Mucosa of rectum (tissue), 2 donors: Measurements from ENCODE around the gene ACTN2.

Experiments
- H3K27ac ChIP-seq, 2 donors: one replicate each; pipeline ENCODE4 v1.7.0; 2013; ENCODE audit warnings: inconsistent platforms in 2 of 2, low read depth in 2 of 2, low read length in 2 of 2
- H3K27me3 ChIP-seq, 2 donors: one replicate each; pipeline ENCODE4 v1.7.0; 2013; ENCODE audit warnings: low read length in 2 of 2; ENCODE audit not compliant: control insufficient read depth in 2 of 2, insufficient read depth in 2 of 2
- H3K36me3 ChIP-seq, 2 donors: one replicate each; pipeline ENCODE4 v1.7.0; 2013; ENCODE audit warnings: low read length in 2 of 2; ENCODE audit not compliant: control insufficient read depth in 2 of 2, insufficient read depth in 2 of 2
- H3K4me1 ChIP-seq, 2 donors: one replicate each; pipeline ENCODE4 v1.7.0; 2013; ENCODE audit warnings: low read length in 2 of 2, mild to moderate bottlenecking in 1 of 2; ENCODE audit not compliant: control insufficient read depth in 2 of 2, insufficient read depth in 2 of 2
- H3K4me3 ChIP-seq, 2 donors: one replicate each; pipeline ENCODE4 v1.7.0; 2013; ENCODE audit warnings: low read length in 2 of 2
- H3K9ac ChIP-seq, 2 donors: one replicate each; pipeline ENCODE4 v1.7.0; 2013; ENCODE audit warnings: low read length in 2 of 2, low read depth in 1 of 2, mild to moderate bottlenecking in 1 of 2
- H3K9me3 ChIP-seq, 2 donors: one replicate each; pipeline ENCODE4 v1.7.0; 2013; ENCODE audit warnings: low read length in 2 of 2; ENCODE audit not compliant: control insufficient read depth in 2 of 2
- donor health status: healthy.
- donor health status: Normal muscosa, but diverticular disease.

Gene ACTN2

GRCh38 chr1:236733653-236734052 is 47.4 kb downstream of the ACTN2 start:
- Histone ChIP-seq H3K9me3 (no peaks in the 10 kb centered on the region), H3K4me1 (no peaks in the 10 kb centered on the region), H3K27ac (no peak overlapping the region), H3K9ac (no peak overlapping the region), H3K4me3 (no peak overlapping the region), H3K36me3 (no peaks in the 10 kb centered on the region), H3K27me3 (no peaks in the 10 kb centered on the region)

GRCh38 chr1:236734141-236734765 is 48.0 kb downstream of the ACTN2 start:
- H3K27ac ChIP-seq, result no peak overlapping the region
- no peaks in the 10 kb centered on the region for H3K4me1 ChIP-seq
- no peaks in the 10 kb centered on the region for H3K27me3 ChIP-seq
- H3K4me3 ChIP-seq, result no peak overlapping the region
- H3K9me3 ChIP-seq, result no peaks in the 10 kb centered on the region
- H3K9ac ChIP-seq, result no peak overlapping the region
- H3K36me3 ChIP-seq, result no peaks in the 10 kb centered on the region

DNA sequence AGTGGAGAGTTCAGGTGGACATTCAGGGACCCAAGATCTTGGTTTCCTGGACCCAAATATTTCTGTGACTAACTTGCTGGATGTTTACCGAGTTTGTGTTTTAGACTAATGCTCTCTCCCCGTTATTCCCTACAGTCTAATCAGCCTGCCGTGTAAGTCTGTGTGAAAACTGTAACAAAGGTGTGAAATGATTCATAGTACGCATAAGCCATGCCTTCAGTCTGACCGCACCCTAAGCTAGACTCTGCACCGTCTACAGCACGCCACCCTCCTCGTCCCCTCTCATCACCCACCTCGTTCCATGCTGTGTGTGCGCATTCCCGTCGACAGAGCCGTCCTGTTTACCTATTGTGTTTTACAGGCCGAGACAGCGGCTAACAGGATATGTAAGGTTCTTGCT is 50.5 kb downstream of the ACTN2 start:
- H3K4me1 ChIP-seq, result no peaks in the 10 kb centered on the region
- no peaks in the 10 kb centered on the region for H3K9me3 ChIP-seq
- no peak overlapping the region for H3K9ac ChIP-seq
- no peaks in the 10 kb centered on the region for H3K36me3 ChIP-seq
- no peak overlapping the region for H3K27ac ChIP-seq
- no peaks in the 10 kb centered on the region for H3K27me3 ChIP-seq
- H3K4me3 ChIP-seq, result no peak overlapping the region

DNA sequence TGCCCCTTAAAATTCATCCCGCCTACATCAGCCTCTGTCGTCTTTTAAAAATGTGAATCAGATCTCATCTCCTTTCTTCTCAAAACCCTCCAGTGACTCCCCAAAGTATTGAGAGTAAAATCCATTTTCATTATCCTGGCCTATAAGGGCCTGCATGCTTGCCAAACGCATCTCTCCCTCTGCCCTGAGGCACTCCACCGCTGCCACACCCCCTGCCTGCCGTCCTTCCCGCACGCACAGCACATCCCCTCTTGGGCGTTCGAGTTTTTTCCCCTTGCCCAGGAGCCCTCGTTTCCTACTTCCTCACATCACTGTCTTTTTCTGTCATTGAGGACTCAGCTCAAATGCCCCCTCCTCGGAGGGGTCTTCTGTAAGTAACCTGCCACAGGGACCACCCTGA is 55.5 kb downstream of the ACTN2 start:
- Histone ChIP-seq H3K27me3 (no peaks in the 10 kb centered on the region), H3K9me3 (no peaks in the 10 kb centered on the region), H3K4me1 (no peaks in the 10 kb centered on the region), H3K4me3 (no peak overlapping the region), H3K36me3 (no peaks in the 10 kb centered on the region), H3K9ac (no peak overlapping the region), H3K27ac (no peak overlapping the region)

DNA sequence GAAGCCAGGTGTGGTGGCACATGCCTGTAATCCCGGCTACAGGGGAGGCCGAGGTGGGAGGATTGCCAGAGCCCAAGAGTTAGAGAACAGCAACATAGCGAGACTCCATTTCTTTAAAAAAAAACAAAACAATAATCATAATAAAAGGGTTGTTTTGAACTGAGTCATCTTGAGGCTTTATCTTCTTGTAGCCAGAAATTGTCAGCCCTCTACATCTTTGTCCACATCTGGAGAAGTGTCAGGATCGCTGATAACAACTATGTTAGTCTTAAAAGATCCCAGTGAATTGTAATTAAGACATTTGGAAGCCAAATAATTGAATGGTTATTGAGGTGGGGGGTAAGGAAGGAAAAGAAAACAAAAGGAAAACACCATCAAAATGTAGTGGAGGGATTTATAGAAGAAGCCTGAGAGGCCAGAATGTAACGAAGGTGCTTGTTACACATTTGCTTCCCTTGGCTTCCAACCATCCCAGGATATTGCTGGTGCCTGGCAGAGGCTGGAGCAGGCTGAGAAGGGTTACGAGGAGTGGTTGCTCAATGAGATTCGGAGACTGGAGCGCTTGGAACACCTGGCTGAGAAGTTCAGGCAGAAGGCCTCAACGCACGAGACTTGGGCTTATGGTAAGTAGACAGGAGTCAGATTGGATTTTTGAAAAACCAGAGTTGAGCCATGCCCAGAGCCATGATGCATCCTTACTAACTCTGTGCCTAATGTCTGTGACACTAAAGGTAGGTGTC is 56.3 kb downstream of the ACTN2 start:
- no peaks in the 10 kb centered on the region for H3K4me1 ChIP-seq
- no peaks in the 10 kb centered on the region for H3K9me3 ChIP-seq
- no peak overlapping the region for H3K27ac ChIP-seq
- no peaks in the 10 kb centered on the region for H3K27me3 ChIP-seq
- H3K36me3 ChIP-seq, result no peaks in the 10 kb centered on the region
- no peak overlapping the region for H3K9ac ChIP-seq
- H3K4me3 ChIP-seq, result no peak overlapping the region

- Histone ChIP-seq H3K4me3 (no peak overlapping the region), H3K9ac (no peak overlapping the region), H3K9me3 (no peaks in the 10 kb centered on the region), H3K36me3 (no peaks in the 10 kb centered on the region), H3K4me1 (no peaks in the 10 kb centered on the region), H3K27me3 (no peaks in the 10 kb centered on the region), H3K27ac (no peak overlapping the region)
Observed at GRCh38 chr1:236744533-236744932, 58.2 kb downstream of the ACTN2 start.

- H3K9ac ChIP-seq, result no peak overlapping the region
- H3K4me1 ChIP-seq, result no peaks in the 10 kb centered on the region
- H3K4me3 ChIP-seq, result no peak overlapping the region
- H3K9me3 ChIP-seq, result no peaks in the 10 kb centered on the region
- H3K36me3 ChIP-seq, result no peaks in the 10 kb centered on the region
- no peak overlapping the region for H3K27ac ChIP-seq
- no peaks in the 10 kb centered on the region for H3K27me3 ChIP-seq
Observed at GRCh38 chr1:236746785-236747184, 60.5 kb downstream of the ACTN2 start.

- H3K4me1 ChIP-seq, result no peaks in the 10 kb centered on the region
- no peaks in the 10 kb centered on the region for H3K9me3 ChIP-seq
Observed at GRCh38 chr1:236747311-236747985, 61.1 kb downstream of the ACTN2 start.

DNA sequence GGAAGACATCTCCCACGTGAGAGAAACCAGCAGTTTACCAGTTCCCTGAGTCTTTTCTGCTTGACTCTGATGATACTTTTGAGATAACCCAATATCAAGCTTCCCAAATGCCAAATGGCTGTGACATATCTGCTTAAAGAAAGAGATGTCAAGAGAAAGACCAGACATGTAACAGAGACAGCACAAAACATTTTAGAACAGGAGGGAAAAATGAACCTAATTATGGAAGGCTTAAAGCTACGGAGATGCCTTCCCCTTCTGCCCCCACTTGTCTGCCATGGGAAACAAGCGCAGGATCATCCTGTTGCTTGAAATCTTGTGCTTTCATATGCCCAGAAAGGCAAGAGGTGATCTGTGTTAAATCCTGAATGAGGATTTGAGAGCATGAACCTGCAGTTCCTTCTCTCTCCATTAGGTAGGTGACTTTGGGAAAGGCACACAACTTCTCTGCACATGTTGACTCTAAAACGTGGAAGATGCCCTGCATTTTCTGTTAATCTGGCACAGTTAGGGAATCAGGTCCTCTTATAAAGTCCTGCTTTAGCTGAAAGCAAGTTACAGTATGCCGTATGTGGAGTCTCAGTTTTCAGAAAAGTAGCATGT is 62.1 kb downstream of the ACTN2 start:
- Histone ChIP-seq H3K4me3 (no peak overlapping the region), H3K9ac (no peak overlapping the region), H3K4me1 (no peaks in the 10 kb centered on the region), H3K27me3 (no peaks in the 10 kb centered on the region), H3K36me3 (no peaks in the 10 kb centered on the region), H3K27ac (no peak overlapping the region), H3K9me3 (no peaks in the 10 kb centered on the region)

More at GRCh38 chr1:236747311-236747985, 61.1 kb downstream of the ACTN2 start:
- Histone ChIP-seq H3K9ac (no peak overlapping the region), H3K36me3 (no peaks in the 10 kb centered on the region), H3K4me3 (no peak overlapping the region), H3K27me3 (no peaks in the 10 kb centered on the region), H3K27ac (no peak overlapping the region)

- Histone ChIP-seq H3K9ac (no peak overlapping the region), H3K27me3 (no peaks in the 10 kb centered on the region), H3K36me3 (no peaks in the 10 kb centered on the region), H3K27ac (no peak overlapping the region), H3K4me1 (no peaks in the 10 kb centered on the region), H3K4me3 (no peak overlapping the region), H3K9me3 (no peaks in the 10 kb centered on the region)
Observed at GRCh38 chr1:236750928-236751327, 64.6 kb downstream of the ACTN2 start.
